IPS-NIHi7 (cell line): ENCODE measurements around the gene MDK.
"Not testable (repeated sequence)": the region's sequence is repeated elsewhere in the genome, so short reads cannot be mapped to it uniquely, and the experiment has no call there.

Source experiments
- DNase-seq: peaks from one replicate; pipeline ENCODE4 v3.0.0; 2012; ENCODE audit warnings: mixed read lengths; ENCODE audit errors: extremely low spot score

Gene MDK

GRCh38 chr11:46367244-46367915 is 14.1 kb upstream of the MDK start:
- DNase-seq: peak; percentile 70

- no peak for DNase-seq
These were observed 13.6 kb upstream of the MDK start for GRCh38 chr11:46367916-46368267.

GRCh38 chr11:46369458-46370152 is 11.9 kb upstream of the MDK start:
- peak; percentile 85 for DNase-seq

GRCh38 chr11:46370253-46370652 is 11.2 kb upstream of the MDK start:
- no peak for DNase-seq

- not testable (repeated sequence) for DNase-seq
These were observed 10.2 kb upstream of the MDK start for GRCh38 chr11:46371262-46371661.

- DNase-seq: no peak
These were observed 9.4 kb upstream of the MDK start for GRCh38 chr11:46372086-46372485.

- not testable (repeated sequence) for DNase-seq
These were observed 9.0 kb upstream of the MDK start for GRCh38 chr11:46372501-46372900.

GRCh38 chr11:46373787-46374740 is 7.4 kb upstream of the MDK start:
- DNase-seq: no peak

- no peak for DNase-seq
These were observed 6.7 kb upstream of the MDK start for GRCh38 chr11:46374815-46375214.

GRCh38 chr11:46375392-46376101 is 5.9 kb upstream of the MDK start:
- DNase-seq: no peak

GRCh38 chr11:46376258-46377050 is 5.0 kb upstream of the MDK start:
- no peak for DNase-seq

- no peak for DNase-seq
These were observed 4.2 kb upstream of the MDK start for GRCh38 chr11:46377290-46377689.

GRCh38 chr11:46377831-46378230 is 3.6 kb upstream of the MDK start:
- DNase-seq: no peak

- DNase-seq: no peak
These were observed 3.2 kb upstream of the MDK start for GRCh38 chr11:46378296-46378695.

- DNase-seq: no peak
These were observed 2.5 kb upstream of the MDK start for GRCh38 chr11:46378811-46379481.

- DNase-seq: peak; percentile 84
These were observed 1.8 kb upstream of the MDK start for GRCh38 chr11:46379482-46380293.

GRCh38 chr11:46380340-46381047 is 975 bp upstream of the MDK start:
- DNase-seq: peak; percentile 82

GRCh38 chr11:46381819-46382645 is 563 bp downstream of the MDK start:
- DNase-seq: no peak
